ENCODE results near the gene TSNAXIP1.

The TSNAXIP1 gene

DNA sequence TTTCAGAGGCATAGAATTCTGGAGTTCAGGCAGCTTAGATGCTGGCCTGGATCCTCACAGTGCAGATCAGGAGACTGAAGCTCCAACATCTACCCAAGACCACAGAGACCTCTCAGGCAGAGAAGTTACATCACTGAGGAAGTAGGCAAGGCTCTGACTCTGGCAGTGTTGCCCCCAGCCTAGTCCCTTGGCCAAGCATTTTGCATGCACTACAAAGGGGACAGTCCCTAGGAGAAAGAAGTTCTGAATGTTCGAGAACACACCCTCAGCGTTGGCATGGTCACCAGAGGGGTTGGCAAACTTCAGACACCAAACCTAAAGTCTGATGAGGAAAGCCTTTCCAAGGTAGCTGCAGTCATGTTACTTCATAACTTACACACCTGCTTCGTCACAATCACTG lies 2.8 kb upstream of the TSNAXIP1 start:
- H4K20me1 ChIP-seq (ENCODE audit: low read depth, low read length) = no peaks in the 10 kb centered on the region
- no peak for TF ChIP-seq EZH2phosphoT487 (conservative IDR thresholded peaks at IDR 0.05; ENCODE audit: low read length)
- TF ChIP-seq, protein P1, sequence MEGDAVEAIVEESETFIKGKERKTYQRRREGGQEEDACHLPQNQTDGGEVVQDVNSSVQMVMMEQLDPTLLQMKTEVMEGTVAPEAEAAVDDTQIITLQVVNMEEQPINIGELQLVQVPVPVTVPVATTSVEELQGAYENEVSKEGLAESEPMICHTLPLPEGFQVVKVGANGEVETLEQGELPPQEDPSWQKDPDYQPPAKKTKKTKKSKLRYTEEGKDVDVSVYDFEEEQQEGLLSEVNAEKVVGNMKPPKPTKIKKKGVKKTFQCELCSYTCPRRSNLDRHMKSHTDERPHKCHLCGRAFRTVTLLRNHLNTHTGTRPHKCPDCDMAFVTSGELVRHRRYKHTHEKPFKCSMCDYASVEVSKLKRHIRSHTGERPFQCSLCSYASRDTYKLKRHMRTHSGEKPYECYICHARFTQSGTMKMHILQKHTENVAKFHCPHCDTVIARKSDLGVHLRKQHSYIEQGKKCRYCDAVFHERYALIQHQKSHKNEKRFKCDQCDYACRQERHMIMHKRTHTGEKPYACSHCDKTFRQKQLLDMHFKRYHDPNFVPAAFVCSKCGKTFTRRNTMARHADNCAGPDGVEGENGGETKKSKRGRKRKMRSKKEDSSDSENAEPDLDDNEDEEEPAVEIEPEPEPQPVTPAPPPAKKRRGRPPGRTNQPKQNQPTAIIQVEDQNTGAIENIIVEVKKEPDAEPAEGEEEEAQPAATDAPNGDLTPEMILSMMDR (IDR thresholded peaks at IDR 0.05; ENCODE audit: insufficient read depth, low read length, poor library complexity, severe bottlenecking) = no peak
- no peak overlapping the region for H3K27ac ChIP-seq (ENCODE audit: low read depth, low read length)
- H2AFZ ChIP-seq (ENCODE audit: low read depth, low read length, severe bottlenecking) = no peak overlapping the region
- H3K9ac ChIP-seq (ENCODE audit: low read length) = no peak overlapping the region
- peaks cover 19% of the 10 kb centered on the region; the same call in 1 of the 2 replicates for H3K79me2 ChIP-seq (ENCODE audit: insufficient read depth, low read length)
- H3K36me3 ChIP-seq (ENCODE audit: low read length) = no peaks in the 10 kb centered on the region
- no peak overlapping the region for H3K4me3 ChIP-seq (ENCODE audit: insufficient read depth, low read length, poor library complexity, severe bottlenecking)
- no peak overlapping the region for H3K4me2 ChIP-seq (ENCODE audit: low read depth, low read length, poor library complexity, severe bottlenecking)
- no peaks in the 10 kb centered on the region for H3K9me3 ChIP-seq (ENCODE audit: insufficient read depth, low read length)
- no peaks in the 10 kb centered on the region for H3F3A ChIP-seq (ENCODE audit: insufficient read depth)
- H3K27me3 ChIP-seq (ENCODE audit: low read length) = no peaks in the 10 kb centered on the region
- H3K9me2 ChIP-seq (replicated peaks; ENCODE audit: insufficient read depth, low read length) = no peaks in the 10 kb centered on the region

DNA sequence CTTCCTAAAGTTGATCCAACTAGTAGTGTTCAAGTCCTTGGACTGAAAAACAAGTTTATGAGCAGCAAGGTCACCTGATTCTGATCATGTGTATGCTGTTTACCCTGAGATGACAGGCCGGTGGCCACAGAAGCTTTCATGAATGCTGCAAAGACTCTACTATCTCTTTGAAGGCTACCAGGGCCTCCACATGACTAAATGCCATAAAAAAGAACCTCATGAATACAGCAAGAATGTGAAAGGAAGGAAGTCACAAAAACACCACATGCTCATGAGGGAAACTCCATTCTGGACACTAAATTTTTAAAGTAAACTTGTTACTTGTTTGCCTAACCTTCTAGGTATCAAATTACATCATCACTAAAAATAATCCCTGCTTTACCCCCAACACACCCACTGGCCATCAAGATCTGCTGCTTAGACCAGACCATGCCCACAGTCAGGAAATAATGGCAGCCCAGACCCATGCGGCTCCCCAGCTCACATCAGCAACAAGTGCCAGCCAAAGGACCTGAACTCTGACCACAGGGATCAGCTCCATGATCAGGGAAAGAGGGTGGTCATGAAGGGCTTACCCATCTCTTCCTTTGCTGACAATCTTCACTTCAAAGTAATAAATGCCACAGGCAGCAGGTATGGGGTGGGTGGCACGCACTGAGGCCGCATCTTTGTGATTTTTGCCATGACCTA lies 1.7 kb upstream of the TSNAXIP1 start:
- Histone ChIP-seq H3K27ac (ENCODE audit: low read depth, low read length) (no peak overlapping the region), H3F3A (ENCODE audit: insufficient read depth) (no peaks in the 10 kb centered on the region)
- TF ChIP-seq, protein P1 (IDR thresholded peaks at IDR 0.05; ENCODE audit: insufficient read depth, low read length, poor library complexity, severe bottlenecking) = no peak
- TF ChIP-seq EZH2phosphoT487 (conservative IDR thresholded peaks at IDR 0.05; ENCODE audit: low read length) = no peak

DNA sequence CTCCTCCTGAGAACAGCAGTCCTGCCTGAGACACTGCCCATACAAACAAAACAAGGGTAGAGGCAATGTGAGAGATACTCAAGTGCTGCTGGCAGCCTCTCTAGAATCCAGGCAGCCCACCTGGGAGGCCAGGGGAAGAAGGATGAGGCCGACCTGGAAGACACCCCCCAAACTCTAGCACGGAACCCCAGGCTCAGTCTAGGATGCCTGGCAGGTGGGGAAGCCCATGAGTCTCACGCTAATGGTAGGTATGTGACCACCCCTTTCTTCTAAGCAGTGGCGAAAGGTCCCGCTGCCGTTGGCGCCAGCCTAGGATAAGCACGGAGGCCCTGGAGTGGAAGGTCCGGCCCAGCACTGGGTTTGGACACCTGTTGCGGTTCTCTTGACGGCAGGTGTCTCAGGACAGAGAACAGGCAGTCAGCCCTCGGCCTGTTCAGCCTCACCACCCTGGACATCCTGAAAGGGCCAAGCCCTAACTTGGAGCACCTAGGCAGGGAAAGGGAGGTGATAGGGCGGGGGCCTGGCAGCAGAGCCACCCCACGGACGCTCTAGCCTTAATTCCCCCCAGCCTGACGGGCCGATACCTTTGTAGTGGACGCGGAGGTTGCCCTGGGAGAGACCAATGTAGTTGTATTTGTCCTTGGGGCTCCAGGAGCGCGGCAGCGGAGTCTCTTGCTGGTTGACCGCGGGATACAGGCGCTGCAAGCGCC lies 816 bp upstream of the TSNAXIP1 start:
- H3K79me2 ChIP-seq (ENCODE audit: insufficient read depth, low read length) = peaks cover 14% of the 10 kb centered on the region; the same call in 1 of the 2 replicates
- H4K20me1 ChIP-seq (ENCODE audit: low read depth, low read length) = no peaks in the 10 kb centered on the region
- no peaks in the 10 kb centered on the region for H3K27me3 ChIP-seq (ENCODE audit: low read length)
- H3K9me2 ChIP-seq (replicated peaks; ENCODE audit: insufficient read depth, low read length) = no peaks in the 10 kb centered on the region
- no peaks in the 10 kb centered on the region for H3K36me3 ChIP-seq (ENCODE audit: low read length)
- H2AFZ ChIP-seq (ENCODE audit: low read depth, low read length, severe bottlenecking) = peak overlapping the region; percentile 92
- no peaks in the 10 kb centered on the region for H3F3A ChIP-seq (ENCODE audit: insufficient read depth)
- H3K4me3 ChIP-seq (ENCODE audit: insufficient read depth, low read length, poor library complexity, severe bottlenecking) = peak overlapping the region; percentile 82
- peak overlapping the region; percentile 81 for H3K9ac ChIP-seq (ENCODE audit: low read length)
- peak overlapping the region; percentile 71 for H3K4me2 ChIP-seq (ENCODE audit: low read depth, low read length, poor library complexity, severe bottlenecking)
- H3K27ac ChIP-seq (ENCODE audit: low read depth, low read length) = no peak overlapping the region
- no peak for TF ChIP-seq EZH2phosphoT487 (conservative IDR thresholded peaks at IDR 0.05; ENCODE audit: low read length)
- TF ChIP-seq, protein P1 (IDR thresholded peaks at IDR 0.05; ENCODE audit: insufficient read depth, low read length, poor library complexity, severe bottlenecking) = no peak
- no peaks in the 10 kb centered on the region for H3K9me3 ChIP-seq (ENCODE audit: insufficient read depth, low read length)

More for the DNA sequence above, 1.7 kb upstream of the TSNAXIP1 start:
- Histone ChIP-seq H3K4me2 (ENCODE audit: low read depth, low read length, poor library complexity, severe bottlenecking) (peak overlapping the region; percentile 71), H3K9me3 (ENCODE audit: insufficient read depth, low read length) (no peaks in the 10 kb centered on the region), H3K36me3 (ENCODE audit: low read length) (no peaks in the 10 kb centered on the region), H3K27me3 (ENCODE audit: low read length) (no peaks in the 10 kb centered on the region), H3K9me2 (replicated peaks; ENCODE audit: insufficient read depth, low read length) (no peaks in the 10 kb centered on the region), H3K79me2 (ENCODE audit: insufficient read depth, low read length) (peaks cover 17% of the 10 kb centered on the region; the same call in 1 of the 2 replicates), H4K20me1 (ENCODE audit: low read depth, low read length) (no peaks in the 10 kb centered on the region), H3K9ac (ENCODE audit: low read length) (peak overlapping the region; percentile 81), H2AFZ (ENCODE audit: low read depth, low read length, severe bottlenecking) (no peak overlapping the region), H3K4me3 (ENCODE audit: insufficient read depth, low read length, poor library complexity, severe bottlenecking) (peak overlapping the region; percentile 82)
